Stimulated activated CD8-positive, alpha-beta memory T cell treated with anti-CD3 and anti-CD28 coated beads, Interleukin-4, amount 100 ng/mL, for 24 hours (primary cell): ENCODE results near the gene KIF26B.
"Not testable (repeated sequence)": the region's sequence is repeated elsewhere in the genome, so short reads cannot be mapped to it uniquely, and the experiment has no call there.

Source experiments
- DNase-seq: peaks from one replicate; pipeline ENCODE4 v3.0.0-alpha.2; 2020; ENCODE audit warnings: low read depth

KIF26B gene

DNA sequence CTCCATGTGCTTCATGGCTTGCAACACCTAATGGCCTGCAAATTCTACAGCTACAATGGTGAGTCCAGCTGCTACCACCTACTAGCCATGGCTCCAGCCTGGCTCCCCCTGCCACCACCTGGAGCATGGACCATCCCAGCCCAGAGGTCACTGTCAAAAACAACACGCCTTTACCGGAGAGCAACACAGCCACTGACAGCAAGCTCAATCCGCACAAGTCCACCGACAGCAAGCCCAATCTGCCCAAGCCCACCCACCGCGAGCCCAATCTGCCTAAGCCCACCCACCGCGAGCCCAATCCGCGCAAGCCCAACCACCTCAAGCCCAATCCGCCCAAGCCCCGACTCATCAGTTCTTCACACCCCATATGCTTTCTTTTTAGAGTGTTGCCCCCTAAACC, 128.2 kb downstream of the KIF26B start:
- no peak for DNase-seq

DNA sequence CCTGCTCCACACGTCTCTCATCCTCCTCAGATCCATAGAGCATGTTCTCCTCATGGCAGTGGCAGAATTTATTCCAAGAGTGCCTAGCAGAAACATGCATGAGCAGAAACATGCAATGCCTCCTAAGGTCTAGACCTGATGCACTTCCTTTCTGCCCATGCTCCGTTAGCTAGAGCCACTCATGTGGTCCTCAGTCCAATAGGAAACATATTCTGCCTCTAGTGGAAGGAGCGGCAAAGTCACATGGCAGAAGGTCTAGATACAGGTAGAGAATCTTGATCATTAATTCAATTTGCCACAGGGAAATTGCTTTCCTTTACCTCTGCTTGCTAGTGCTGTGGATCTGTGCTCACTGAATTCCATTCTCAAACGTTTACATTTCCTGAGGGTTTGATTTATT, 130.4 kb downstream of the KIF26B start:
- no peak for DNase-seq

DNA sequence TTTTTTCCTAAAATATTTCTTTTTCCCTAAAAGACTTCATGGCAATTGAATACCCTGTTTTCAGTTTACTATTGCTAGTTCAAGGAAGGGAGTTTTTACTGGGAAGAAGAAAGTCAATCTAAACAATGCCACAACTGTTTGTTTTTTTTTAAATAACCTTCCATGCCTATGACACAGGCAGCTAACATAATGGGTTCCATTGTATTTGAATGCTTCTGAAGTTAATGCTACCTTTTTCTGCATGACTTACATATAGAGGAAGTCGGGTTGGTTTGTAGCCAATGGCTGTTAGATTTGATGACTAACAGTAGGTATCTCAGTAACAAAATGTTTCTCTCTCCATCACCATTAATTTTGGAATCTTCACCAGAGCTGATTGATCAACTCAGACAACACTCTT, 134.0 kb downstream of the KIF26B start:
- no peak for DNase-seq

DNA sequence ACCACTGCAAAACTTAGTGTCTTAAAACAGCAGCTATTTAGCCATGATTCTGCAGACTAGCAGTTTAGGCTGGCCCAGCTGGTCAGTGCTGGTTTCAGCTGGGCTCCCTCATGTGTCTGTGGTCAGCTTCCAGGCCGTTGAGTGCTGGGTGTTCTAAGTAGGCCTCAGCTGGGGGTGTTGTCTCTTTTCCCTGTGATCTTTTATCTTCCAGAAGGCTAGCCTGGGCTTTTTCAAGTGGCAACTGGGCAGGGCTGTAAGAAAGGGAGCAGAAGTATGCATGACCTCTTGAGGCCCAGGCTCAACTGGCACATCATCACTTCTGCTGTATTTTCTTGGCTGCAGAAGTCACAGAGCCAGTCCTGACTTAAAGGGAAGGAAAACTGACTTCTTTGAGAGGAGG, 136.1 kb downstream of the KIF26B start:
- DNase-seq, result no peak

DNA sequence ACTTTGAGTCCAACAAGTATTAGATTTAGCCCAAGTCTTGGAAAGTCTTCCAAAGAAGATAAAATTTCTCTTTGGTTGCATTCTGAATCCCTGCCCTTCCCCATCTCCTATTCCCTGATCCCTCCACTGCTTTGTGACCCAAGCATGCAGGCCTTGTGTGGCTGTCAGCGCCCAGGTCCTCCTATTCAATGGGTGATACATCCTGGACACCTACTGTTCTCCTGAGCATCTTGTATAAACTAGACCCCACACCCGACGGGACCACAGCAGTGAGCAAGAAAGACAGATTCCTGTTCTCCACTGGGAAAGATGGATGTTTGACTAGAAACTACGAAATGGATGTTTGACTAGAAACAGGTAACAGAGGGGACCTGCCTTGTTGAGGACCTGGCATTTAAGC, 136.6 kb downstream of the KIF26B start:
- DNase-seq, result no peak

DNA sequence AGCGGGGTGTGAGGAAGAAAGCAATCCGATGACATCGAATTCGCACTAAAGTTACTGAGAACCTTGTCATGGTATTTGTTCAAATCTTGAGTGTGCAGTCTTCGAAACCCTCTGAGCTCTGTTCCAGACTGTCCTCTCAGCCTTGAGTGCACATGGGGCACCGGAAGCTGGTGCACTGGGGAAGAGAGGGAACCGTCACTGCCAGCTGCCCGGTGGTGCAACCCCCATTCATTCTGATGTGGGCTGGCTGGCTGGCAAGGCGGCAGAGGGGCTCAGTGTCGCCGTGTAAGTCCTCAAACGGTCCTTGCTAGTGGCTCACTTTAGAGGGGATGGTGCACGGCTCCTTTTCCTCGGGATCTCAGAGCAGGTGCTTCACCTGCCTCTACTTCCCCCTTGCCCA, 137.4 kb downstream of the KIF26B start:
- DNase-seq, result no peak

DNA sequence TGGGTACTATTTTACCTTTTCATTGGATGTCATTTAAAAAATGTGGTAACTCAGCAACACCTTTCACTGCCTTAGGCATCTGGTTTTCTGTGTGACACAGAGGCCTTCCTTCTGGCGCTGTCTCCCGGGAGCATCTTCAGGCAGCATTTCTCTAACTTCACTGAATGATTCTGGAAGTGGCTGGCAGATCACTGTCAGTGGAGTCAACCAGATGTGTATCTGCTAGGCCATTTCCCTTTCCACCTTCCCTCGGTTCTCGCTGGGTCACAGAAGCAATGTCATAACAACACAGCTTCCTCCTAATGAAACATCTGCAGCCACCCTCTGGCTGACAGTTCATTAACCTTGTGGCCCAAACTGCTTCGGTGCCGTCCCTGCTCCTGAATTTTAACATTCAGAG, 137.8 kb downstream of the KIF26B start:
- no peak for DNase-seq

DNA sequence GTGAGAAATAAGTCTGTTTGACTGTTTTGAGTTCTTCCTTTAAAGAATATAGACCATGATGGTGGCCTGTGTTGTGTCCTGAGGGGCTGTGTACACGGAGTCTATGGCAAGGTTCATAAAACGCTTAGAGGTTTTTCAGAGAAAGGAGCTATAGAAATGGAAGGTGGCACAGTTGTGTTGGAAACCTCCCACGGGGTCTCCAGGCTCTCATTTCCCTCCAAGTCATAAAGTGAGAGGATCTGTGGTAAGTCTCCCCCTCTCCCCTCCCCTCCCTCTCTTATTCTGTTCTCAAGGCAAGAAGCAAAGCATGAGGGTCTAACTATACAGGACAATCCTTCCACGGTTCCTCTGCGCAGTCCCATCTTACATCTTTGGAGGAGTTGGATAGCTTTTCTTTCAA, 139.2 kb downstream of the KIF26B start:
- no peak for DNase-seq

DNA sequence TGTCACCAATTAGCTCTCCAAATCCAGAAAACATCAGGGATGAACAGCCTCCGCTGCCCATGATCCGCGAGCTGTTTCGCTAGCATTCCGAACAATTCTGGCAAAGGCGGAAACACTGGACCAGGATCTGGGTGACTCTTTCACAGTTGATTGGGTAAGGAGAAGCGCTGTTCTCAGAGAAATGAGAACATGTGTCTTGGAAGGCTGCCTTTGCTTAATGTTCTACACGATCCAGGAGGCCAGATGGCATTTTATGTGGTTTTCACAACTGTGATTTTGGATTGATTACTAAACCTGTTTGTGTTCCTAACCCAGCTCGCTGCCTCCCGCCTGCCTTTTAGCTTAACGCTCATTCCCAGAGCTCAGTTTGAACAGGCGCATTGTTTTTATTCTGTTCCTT, 144.0 kb downstream of the KIF26B start:
- no peak for DNase-seq

DNA sequence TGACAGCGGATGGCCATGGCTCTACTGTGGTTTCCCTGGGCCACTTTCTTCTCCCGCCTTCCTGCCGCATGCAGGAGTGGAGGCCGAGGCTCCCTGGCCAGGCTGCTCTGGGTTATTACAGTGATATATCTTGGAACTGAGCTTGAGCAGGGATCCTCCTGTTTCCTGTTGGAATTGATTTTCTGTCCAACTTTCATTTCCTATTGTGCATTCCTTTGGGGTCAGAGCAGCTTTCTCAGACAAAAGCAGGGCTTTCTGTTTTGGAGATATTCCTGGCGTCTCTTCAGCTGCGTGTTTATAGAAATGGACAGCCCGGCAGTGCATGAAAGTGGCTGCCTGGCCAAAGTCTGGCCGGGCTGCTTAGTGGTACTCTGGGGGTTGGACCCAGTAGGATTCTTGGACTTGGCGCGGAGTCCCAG, 146.4 kb downstream of the KIF26B start:
- DNase-seq, result no peak

DNA sequence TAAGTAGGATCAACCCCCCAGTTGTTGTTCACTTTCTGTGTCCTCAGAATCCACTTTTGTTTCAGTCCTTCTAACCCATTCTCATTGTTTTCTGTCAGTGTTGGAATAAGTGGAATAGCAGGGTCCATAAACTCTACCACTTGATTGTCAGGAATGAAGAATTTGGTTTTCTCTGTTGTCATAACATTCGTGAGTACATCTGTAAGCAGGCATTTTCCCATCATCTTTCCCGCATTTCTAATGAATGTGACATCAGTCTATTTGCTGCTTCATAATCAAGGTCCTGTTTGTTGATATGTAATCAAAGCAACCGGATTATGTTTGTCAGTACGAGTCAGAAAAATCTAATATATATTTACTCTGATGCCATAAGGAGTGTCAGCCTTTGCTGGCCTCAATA, 147.1 kb downstream of the KIF26B start:
- no peak for DNase-seq

DNA sequence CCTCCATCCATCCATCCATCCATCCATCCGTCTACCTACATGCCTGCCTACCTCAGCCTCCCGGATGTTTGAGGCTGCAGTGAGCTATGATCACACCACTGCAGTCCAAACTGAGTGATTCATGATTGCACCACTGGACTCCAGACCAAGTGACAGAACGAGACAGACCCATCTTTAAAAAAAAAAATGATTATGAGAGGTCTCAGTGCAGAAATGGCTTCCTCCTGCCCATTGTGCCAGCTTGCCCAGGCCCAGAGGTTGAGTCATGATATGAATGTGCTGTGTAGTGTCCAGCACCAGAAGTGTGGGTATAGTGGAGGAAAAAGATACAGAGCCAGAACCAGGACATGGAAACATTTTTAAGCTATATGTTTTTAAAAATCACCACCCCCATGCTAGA, 149.9 kb downstream of the KIF26B start:
- no peak for DNase-seq

DNA sequence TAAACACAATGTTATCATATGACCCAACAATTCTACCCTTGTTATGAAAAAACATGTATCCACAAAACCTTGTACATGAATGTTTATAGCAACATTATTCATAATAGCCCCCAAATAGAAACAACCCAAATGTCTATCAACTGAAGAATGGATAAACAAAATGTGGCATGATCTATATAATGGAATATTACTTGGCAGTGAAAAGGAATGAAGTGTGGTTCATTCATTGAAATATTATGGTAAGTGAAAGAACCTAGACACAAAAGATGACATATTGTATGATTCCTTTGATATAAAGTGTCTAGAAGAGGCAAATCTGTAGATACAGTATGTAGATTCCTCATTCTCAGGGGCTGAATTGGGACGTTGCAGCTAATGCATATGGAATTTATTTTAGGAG, 151.2 kb downstream of the KIF26B start:
- DNase-seq, result no peak

DNA sequence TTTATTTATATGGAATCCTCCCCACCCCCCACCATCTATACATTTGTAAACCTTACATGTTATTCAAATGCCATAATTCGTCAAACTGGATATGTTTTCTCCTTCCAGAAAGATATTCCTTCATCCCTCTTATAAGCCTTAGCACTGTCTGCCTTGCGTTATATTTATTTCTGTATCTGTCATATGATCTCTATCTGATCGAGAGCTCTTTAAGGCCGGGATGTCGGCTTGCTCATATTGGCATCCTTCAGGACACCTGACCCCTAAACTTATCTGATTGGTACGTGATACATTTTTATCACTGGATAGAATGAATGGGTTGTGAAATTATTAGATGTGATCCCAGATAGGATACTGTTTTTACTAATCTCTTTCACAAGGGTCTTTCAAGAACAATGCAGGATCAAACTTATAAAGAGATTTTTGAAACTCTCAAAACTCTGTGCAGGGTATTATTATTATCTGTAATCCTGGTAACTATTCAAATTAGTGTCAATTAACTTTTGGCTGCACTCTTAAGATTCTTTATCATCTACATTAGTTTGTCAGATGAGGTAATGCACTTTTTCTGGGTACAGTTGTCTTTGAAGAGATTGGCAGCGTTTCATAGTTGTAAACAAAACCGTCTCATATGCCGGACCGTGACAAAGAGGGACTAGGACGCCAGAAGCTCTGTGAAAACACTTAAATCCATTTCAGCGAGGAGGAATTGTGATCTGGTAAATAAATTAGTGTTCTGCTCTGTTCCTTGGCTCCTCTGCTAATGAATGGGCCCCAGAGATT, 152.0 kb downstream of the KIF26B start:
- DNase-seq, result no peak

DNA sequence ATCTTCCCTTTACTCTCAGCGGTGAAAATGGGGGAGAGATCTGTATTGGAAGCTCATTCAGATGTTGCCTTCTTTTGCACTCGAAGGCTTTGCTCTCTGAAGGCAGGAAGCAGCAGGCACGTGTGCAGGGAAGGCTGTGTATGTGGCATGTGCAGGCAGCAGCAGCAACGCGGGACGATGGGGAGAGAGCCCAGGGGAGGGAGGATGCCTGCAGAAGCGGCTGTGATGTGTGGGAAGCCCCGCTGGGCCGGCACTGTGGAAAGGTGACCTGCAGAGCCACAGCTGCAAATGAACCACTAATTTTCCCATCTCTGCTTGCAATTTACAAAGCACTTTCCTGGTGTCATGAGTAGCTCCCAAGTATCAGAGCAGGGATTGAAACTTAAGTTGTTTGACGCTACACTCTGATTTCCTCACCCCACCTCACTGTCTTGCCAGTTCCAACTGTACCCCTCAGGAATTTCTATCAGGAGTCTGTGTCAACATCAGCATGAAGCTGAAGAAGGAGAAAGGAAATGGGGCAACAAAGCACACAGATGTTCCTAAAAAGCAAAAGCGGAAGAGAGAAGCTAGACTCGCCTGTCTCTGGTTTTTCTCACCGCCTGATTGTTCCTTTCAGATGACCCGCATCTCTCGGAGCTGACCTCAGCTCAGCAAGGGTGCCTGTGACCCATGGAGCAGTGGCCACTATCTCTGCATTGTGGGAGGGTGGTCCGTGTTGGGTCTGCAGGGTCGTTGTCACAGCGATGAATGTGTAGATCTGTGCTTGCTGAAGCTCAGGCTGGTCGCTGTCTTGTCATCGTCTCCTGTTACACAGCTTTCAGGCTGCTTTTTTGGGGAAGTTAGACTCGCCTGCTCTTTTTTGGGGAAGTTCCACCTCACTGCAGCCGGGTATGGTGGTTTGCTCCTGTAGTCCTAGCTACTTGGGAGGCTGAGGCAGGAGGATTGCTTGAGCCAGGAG, 156.1 kb downstream of the KIF26B start:
- DNase-seq, result no peak

DNA sequence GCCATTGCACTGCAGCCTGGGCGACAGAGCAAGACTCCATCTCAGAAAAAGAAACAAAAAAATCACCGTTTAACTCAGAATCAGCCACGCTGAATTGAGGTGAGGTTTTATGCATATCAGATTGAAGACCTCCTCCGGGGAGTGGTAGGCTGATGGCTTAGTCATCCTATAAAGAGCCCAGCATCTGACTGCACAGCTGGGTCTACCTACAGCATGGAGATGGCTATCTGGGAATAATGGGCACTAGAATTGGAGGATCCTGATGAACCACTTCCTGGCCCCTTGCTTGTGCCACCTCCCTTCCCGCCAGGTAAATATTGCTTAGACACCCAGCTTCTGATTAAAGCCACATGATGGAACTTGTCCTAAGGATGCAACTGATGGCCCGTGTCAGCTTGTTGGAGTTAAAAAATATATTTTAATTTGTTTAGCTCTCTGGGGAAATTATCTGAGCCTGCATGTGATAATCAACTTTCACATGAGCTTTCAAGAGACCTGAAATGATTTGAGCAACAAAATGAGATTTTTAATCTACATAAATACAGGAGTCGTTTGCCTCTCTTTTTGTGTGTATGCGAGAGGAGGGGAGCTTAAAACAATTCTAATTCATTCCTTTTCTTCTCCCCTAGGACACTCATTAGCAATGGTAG, 157.2 kb downstream of the KIF26B start:
- DNase-seq, result no peak

DNA sequence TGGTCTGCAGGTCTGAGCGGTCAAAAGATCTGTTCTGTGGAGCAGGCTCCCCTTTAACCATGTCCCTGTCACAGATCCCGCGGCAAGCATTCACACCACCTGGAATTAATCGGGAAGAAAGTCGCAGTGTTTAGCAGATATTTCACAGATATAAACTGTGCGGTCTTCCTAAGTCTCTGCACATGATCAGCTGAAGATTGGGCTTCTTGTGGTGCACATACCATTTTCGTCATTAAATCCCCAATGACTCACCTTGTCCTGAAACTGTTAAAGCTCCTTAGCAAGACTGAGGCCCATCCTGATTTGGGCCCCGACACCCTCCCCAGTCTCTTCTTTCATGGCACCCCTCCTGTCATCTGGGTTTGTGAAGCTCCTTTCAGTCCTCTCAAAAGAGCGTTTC, 158.8 kb downstream of the KIF26B start:
- no peak for DNase-seq

DNA sequence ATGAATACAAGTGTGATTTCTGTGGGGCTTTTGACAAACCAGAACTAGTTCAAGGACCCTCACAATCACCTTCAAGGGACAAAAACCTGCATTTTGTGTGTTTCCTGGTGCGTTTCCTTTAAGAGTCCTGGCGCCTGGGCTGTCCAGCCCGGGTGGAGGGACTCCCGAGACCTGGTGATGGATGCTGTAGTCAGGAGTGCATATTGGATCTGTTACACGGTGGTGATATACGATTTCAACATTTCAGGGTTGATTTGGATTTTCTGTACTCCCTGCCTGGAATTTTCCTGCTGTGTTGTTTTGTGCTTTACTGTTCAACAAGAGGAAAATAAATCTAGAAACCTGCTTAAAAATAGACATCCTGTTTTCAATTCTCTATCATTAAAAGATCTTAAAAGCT, 162.0 kb downstream of the KIF26B start:
- no peak for DNase-seq

DNA sequence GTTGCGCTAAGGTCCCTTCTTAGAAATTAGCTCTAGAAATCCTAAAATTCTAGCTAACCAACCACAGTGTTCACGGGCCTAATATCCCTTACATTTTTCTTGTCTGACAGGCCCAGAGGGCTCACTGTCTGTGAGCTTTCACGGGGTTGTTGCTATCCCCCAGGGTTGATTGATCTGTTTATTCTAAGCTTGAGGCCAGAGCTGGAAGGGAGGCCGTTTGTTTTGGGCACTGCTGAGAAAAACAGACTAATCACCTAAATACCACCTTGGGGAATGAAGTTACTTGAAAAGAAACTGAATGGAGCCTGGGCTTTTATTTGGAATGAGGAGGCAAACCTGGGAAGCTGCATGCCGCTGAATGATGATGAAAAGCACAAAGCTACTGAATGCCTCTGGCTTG, 162.4 kb downstream of the KIF26B start:
- DNase-seq, result no peak

DNA sequence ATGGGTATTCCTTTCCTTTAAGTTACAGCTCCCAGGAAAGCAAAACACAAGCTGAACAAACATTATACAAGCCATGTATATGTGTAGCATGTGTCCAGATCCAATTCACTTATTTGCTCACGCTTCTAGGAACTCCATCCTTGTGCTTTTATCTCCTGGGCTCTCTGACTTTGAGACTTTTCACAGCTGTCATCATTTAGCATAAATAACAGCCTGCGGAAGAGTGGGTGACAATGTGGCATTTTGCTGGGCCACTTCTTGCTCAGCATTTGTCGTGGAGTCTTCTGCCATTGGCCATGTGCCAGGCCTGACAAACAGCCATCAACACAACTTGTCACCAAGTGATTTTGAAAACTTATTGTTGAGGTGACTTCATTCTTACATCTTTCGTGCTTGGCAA, 164.3 kb downstream of the KIF26B start:
- DNase-seq, result no peak

DNA sequence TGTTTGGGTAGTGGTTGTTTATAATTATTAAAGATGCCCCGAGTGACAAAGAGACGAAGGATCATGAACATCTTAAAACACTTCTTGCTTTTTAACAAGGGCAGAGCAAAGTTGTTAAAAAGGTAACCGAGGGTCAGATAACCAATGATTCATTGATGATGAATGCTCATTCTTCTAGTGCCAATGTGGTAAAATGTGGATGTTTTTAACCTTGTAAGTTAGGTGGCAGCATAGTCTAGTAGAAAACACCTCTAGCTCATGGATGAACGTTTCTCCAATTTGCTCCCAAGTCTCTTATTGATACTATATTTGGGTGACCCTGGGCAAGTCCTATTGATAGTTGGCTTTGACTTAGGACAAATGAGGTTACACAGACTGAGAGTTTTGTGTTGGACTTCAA, 167.9 kb downstream of the KIF26B start:
- no peak for DNase-seq

DNA sequence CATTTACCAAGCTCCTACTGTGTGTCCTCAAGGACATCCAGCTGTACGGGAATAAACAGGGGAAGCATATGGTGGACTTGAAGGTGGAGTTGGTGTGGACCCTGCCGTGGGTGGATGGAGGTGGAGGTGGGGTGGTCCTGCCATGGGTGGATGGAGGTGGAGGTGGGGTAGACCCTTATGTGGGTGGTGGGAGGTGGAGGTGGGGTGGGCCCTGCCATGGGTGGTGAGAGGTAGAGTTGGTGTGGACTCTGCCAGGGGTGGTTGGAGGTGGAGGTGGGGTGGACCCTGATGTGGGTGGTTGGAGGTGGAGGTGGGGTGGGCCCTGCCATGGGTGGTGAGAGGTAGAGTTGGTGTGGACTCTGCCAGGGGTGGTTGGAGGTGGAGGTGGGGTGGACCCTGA, 169.0 kb downstream of the KIF26B start:
- not testable (repeated sequence) for DNase-seq
